ENCODE results near the gene CDC25C. TPM values are rescaled to one million over a fixed set of nuclear protein-coding genes. Genes with fewer than 3 reads are reported as not detected.
A peak's percentile ranks its signal among the peaks of the same experiment; 100 is the strongest.
"Not testable (repeated sequence)": the region's sequence is repeated elsewhere in the genome, so short reads cannot be mapped to it uniquely, and the experiment has no call there.

The CDC25C gene
- polyA plus RNA-seq, 3 donors: 6.8 to 8.4 (median 7.8) TPM

DNA sequence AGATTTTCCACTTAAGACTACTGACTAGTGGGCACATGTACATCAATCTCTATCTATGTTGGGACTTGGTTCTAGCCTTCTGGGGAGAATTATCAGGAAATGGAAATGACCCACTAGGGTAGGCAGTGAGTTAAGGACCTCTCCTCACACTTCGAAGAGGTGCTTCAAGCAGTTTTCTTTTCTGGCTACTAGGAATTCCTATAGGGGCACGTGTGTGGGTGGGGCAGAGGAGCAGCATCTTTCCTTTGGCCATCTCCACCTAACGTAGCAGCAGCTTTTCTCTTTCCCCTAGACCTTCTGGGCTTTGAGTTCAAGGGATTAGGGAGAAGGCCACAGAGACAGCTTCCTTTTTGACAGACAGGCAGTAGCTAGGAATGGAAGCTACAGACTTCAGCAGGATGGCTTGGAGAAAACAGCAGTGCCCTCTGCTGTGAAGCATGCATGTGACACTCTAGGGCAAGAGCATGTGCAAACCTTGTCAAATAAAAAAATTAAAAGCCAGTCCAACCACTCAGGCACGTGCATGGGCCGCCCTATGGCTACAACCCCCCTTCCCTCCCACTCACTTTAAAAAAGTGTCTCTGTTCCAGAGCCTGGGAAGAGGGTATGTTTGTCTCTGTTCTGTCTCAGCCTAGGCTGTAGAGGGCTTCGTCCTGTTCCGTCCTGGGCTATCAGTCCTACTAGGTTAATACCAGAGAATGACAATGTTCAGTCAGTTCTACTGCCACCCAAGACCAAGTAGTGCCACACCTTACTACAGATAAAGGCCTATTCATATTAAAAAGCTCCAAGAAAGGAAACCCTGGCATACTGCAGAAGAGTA is 48.5 kb downstream of the CDC25C start:
- DNase-seq (ENCODE audit: low read depth in 3 of 3, low spot score in 2 of 3): peak in 1 of 3 donors; percentile 27

DNA sequence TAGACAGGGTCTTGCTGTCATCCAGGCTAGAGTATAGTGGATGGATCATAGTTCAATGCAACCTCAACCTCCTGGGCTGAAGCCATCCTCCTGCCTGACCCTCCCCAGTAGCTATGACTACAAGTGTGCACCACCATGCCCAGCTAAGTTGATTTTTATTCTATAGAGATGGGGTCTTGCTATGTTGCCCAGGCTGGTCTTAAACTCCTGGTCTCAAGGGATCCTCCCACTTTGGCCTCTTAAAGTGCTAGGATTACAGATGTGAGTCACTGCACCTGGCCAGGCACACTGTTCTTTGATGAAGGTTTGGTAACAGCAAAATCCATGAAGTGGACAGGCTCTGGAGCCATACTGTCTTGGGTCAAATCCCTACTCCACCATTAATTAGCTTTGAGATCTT is 50.7 kb downstream of the CDC25C start:
- DNase-seq (ENCODE audit: low read depth in 3 of 3, low spot score in 2 of 3): no peak

DNA sequence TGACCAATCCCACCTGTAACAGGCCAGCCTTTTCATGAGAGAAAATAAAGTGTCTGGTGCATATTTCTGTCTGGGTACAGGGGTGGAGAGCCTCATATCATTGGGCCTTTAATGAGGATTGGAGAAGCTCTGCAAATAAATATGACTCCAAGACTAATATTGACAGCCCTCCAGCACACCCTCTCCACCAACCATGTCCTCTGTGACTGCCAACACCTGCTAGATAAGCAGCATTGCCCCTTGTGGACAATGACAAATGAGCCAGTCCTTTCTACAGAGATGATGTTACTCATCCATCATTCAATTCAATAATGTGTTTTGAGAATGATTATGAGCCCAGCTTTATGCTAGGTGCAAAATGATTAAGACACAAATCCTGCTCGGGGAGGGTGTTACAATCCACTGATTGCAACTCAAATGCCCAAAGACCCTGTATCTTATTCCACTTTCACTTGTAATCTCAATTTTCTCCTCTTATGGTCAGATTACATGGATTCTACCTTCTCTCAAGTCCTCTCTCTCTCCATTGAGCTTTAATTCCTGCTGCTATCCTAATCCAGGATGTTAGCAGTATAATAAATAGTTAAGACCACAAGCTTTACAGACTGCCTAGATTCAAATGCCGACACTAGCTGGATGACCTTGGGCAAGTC is 55.1 kb downstream of the CDC25C start:
- DNase-seq (ENCODE audit: low read depth in 3 of 3, low spot score in 2 of 3): no peak

DNA sequence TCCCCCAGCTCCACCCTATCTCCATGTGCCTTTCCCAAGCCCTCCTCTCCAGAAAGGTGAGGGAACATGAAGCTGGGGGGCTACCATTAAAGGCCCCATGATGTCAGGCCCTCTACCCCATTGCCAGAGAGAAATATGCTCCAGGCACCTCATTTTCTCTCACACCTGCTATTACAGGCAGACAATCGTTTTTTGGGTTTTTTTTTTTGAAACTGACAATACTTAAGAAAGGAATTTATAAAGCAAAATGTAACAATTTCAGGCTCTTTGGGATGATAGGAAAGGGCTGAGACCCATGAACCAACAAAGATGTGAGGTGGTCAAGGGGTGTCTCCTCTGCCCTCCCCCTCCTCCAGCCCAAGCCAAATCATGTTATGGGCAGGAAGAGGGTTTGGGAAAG is 55.7 kb downstream of the CDC25C start:
- DNase-seq (ENCODE audit: low read depth in 3 of 3, low spot score in 2 of 3): no peak

DNA sequence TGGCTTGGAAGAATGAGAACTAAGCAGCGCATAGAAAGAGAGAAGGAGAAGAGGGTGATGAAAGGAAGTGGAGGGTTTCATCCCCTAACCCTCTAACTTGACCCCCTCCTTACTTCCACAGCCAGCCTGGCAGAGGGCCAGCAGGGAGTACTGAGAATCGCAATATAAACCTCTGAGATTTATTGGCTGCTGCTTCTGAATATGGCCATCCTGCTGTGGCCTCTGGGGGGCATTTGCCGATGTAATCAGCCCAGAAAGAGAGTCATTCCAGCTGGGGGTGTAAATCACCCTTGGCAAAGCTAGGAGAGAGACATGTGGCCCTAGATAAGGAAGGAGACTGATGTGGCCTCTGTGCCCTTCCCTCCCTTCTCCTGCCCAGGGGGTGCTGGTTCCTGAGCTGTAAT is 56.2 kb downstream of the CDC25C start:
- peak in 1 of 3 donors; percentile 18 for DNase-seq (ENCODE audit: low read depth in 3 of 3, low spot score in 2 of 3)

DNA sequence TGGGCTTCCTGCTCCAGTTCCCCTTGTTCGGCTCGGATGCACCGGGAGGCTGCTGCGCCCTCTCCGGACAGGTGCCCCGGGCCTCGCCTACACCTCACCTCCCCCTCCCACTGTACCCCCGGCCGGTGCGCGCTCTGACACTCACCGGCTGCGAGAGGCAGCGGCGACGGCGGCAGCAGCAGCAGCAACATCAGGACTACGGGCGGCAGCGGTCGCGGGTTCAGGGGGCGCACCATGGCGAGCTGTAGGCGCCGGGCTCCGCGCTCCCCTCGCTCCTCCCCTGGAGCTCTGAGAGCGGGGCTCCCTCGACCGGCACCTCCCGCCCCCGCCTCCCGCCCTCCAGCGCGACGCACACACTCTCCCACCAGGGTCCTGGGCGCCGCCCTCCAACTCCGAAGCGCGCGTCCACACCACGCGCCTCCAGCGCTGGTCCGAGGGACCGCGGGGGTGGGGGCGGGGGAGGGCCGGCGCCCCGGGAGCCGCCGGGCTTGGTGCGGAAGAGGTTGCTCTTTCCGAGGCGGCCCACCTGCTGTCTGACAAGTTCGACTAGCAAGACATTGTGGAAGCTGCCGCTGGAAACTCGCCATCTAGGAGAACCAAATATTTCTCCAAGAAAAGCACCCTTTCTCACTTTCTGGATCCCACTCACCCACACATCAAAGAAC is 57.3 kb downstream of the CDC25C start, which contains the start of gene GFRA3:
Gene GFRA3, minus strand, starts transcription at position 433 of the 665 bp plus-strand sequence. Its CDS starts 197 bp downstream, at position 236.
- no peak for DNase-seq (ENCODE audit: low read depth in 3 of 3, low spot score in 2 of 3)

DNA sequence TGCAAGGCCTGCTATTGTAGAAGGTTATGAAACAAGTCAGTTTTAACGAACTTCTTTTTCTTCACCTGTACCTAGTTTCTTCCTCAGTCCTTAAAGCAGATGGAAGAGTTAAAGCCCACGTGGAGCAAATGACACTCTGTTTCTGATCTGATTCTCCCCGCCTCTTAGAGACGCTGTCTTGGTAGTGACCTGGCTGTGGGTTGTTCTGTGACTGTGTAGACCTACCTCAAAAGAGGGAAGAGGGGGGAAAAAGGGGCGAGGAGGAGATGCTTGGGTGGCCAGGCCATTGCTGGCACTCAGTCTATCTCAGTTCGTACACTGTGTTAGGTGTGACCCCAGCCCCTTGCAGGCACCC is 57.8 kb downstream of the CDC25C start:
- no peak for DNase-seq (ENCODE audit: low read depth in 3 of 3, low spot score in 2 of 3)

DNA sequence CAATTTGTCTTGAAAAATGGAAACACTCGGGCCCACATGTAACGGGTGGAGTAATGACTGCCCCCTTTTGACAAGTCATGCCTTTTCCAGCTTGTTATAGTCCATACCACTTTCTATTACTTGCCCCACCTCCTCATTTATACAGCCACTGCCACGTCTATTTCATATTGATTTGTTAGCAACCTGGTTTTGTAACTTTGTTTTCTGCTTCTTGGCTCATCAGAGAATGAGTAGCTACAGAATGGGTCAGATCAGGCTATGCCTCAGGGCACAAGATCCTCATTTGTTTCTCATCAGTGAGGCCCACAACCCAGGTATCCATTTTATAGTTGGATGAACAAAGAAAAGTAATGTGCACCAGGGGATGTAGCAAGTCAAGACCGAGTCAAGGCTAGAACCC is 58.9 kb downstream of the CDC25C start:
- DNase-seq (ENCODE audit: low read depth in 3 of 3, low spot score in 2 of 3): no peak

DNA sequence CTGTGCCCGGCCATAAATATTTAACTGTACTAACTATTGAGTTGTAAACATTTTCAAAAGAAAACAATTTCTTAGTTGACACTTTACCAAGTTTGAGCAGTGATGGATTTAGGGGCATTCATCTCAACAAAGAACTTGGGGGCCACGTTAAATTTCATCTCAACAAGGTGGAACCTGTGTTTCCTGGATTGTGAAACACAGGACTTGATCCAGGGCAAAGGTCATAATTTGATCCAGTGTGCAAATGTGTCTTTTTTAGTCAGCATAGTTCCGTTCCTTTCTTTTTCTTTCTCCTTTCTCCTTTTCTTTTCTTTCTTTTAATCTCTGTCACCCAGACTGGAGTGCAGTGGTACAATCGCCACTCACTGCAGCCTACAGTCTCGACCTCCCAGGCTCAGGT is 60.3 kb downstream of the CDC25C start:
- DNase-seq (ENCODE audit: low read depth in 3 of 3, low spot score in 2 of 3): no peak

DNA sequence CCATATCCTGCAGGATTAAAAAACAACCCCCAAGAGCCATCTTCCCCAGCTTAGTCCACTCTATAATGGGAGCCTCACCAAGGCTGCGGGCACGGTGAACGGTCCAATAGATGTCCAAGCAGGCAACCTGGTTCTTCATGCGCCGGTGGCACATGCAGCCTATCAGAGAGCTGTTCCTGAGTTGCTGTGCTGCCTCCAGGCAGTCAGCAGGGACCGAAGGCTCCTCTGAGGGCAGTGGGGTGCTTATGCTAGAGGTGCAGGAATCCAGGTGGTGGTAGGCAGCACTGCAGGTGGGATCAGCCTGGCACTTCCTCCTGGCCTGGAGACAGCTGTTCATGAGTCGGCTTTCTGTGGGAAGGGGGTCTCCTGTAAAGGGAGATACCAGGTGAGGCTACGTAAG is 67.4 kb downstream of the CDC25C start:
- DNase-seq (ENCODE audit: low read depth in 3 of 3, low spot score in 2 of 3): no peak

DNA sequence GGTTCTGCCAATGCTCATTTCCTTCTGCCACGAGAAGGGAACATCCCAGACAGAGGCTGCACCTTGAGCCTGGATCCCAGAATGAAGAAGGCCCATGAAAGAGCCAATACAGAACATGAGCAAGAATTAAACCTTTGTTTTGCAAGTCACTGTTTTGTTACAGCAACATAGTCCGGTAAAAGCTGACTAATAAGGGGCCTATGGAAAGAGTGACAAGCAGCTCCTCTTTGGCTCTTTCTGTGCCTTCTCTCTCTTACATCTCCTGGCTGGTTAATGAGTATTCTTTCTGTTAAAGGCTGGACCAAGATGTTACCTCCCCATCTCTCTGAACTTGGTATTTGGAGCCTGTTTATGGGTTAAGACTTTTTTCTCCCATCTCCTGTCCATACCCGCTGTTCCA is 68.0 kb downstream of the CDC25C start:
- no peak for DNase-seq (ENCODE audit: low read depth in 3 of 3, low spot score in 2 of 3)

DNA sequence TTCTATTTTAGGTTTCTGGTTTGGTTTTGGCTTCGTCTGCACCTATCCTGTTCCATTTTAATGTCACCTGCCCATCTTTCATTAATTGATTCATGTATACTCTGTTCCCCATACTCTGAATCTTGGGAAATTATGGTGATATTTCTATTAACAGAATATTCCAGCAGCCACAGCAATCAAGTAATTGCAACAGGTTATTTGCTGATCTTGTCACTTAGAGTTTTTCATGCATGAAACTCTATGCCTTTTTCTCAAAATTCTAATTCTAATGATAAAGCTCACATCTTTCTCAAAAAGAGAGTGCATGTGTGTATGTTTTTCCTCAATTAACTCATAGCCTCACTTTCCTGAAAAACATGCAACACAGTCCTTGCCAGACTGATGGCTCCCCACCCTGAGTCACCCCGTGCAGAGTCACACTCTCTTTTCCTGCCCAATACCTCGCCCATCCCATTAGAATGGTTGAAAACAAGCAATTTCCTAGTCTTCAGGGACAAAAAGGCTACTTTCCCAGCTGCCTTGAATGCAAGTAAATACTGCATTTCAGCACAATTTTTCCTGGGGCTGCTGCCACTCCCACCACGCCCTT is 72.8 kb downstream of the CDC25C start:
- DNase-seq (ENCODE audit: low read depth in 3 of 3, low spot score in 2 of 3): no peak

DNA sequence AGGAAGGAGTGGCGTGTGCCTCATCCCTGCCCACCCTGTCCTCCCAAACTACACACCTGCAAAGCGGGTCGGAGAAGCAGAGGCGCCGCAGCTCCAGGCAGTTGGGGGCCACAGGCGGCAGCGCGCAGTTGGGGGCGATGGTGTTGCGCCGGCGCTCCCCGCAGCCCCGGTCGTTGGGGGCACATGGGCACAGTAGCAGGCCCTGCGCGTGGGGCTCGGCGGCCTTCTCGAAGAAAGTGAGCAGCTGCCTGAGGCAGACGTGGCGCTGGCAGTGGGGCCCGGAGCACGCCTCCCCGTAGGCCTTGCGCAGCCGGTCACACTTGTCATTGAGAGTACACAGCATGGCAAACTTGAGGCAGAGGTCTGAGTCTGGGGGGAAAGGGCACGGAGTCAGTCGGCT is 74.0 kb downstream of the CDC25C start:
- no peak for DNase-seq (ENCODE audit: low read depth in 3 of 3, low spot score in 2 of 3)

DNA sequence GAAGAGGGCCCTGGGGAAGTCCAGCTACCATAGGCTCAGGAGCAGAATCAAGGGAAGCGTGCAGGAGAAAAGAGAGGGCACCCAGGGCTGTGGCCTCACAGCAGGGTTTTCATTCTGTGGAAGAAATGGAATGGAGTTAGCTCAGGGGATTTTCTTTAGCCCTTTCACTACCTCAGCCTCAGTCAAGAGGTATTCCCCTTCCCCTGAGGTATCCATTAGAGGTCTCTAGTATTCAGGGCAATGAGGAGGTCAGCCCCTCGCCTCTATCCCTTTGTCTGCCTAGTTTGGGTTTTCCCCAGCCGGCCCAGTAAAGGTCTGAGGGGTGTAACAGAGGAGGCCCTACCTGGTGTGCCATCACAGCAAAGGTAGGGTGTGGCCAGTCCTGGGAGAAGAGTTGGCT is 78.7 kb downstream of the CDC25C start:
- no peak for DNase-seq (ENCODE audit: low read depth in 3 of 3, low spot score in 2 of 3)

DNA sequence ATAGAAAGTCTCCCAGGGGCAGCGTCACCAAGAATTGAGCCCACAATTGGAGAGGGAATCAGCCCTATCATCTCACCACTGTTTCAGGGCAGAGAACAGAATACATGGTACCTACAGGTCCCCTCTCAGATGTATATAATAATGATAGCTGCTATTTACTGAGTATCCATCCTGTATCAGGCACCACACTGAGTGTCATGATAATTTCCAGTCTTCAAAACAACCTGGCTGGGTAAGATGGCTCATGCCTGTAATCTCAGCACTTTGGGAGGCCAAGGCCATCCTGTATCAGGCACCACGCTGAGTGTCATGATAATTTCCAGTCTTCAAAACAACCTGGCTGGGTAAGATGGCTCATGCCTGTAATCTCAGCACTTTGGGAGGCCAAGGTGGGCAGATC is 83.8 kb downstream of the CDC25C start:
- not testable (repeated sequence) for DNase-seq (ENCODE audit: low read depth in 3 of 3, low spot score in 2 of 3)

DNA sequence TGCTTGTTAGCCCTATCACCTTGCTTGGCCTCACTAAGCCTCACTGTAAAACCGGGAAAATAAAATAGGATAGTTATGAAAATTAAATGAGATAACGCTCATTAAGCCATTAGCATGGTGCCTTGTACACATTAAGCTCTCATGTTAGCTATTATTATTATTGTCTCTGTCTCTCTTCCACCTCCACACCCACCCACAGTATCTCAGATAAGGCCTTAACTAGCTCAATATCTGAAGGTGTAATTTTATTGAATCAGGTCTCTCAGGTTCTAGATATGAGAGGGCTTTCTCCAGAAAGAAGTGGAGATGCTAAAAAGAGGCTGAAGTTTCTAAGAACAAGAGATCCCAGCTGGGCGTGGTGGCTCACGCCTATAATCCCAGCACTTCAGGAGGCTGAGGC is 84.8 kb downstream of the CDC25C start:
- DNase-seq (ENCODE audit: low read depth in 3 of 3, low spot score in 2 of 3): no peak

DNA sequence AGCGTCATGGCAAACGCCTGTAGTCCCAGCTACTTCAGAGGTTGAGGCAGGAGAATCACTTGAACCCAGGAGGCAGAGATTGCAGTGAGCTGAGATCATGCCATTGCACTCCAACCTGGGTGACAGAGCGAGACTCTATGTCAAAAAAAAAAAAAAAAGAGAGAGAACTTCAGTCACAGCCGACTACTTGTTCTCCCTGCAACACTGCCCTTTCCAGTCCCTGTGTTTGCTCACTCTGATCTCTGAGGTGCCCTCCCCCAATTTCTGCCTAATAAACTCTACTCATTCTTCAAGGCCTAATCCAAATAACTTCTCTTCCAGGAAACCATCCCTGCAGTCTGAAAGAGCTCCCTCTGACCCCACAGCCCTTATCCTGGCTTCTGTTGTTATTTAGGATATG is 85.3 kb downstream of the CDC25C start:
- DNase-seq (ENCODE audit: low read depth in 3 of 3, low spot score in 2 of 3): no peak

DNA sequence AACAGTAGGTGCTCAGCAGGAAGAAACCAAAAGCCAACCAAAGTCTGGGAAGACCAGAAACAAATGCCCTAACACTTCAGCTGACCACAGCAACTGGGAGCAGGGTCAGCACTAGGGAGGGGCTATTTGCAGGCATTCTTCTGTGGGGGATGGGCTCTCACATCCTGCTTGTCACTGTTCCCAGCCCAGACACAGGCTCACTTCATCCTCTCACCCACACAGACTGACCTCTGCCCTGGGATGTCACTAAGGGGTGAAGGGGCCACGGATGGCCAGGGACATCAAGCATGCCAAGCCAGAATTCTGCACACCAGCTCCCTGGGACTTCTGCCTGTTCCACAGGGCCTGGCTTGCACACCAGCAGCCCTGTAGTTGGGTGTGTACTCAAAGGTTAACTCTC is 85.9 kb downstream of the CDC25C start:
- DNase-seq (ENCODE audit: low read depth in 3 of 3, low spot score in 2 of 3): no peak

DNA sequence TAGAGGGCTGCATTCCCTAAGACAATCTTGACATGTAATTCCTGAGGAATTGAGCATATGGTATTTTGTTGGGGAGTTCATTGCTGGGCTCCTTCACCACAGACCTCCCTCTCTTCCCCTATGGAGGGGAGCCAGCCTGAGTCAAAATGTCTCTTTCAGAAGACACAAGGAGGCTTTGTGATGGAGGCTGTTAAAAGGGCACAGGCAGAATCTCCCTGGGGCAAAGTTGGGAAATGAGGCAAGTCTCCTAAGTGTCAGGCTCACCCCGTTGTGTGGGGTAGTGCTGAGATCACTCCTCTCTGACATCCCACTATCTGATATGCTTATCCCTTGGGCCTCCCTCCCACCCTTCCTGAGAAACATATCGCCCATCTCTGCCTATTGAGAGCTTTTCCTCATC is 87.8 kb downstream of the CDC25C start:
- DNase-seq (ENCODE audit: low read depth in 3 of 3, low spot score in 2 of 3): no peak

DNA sequence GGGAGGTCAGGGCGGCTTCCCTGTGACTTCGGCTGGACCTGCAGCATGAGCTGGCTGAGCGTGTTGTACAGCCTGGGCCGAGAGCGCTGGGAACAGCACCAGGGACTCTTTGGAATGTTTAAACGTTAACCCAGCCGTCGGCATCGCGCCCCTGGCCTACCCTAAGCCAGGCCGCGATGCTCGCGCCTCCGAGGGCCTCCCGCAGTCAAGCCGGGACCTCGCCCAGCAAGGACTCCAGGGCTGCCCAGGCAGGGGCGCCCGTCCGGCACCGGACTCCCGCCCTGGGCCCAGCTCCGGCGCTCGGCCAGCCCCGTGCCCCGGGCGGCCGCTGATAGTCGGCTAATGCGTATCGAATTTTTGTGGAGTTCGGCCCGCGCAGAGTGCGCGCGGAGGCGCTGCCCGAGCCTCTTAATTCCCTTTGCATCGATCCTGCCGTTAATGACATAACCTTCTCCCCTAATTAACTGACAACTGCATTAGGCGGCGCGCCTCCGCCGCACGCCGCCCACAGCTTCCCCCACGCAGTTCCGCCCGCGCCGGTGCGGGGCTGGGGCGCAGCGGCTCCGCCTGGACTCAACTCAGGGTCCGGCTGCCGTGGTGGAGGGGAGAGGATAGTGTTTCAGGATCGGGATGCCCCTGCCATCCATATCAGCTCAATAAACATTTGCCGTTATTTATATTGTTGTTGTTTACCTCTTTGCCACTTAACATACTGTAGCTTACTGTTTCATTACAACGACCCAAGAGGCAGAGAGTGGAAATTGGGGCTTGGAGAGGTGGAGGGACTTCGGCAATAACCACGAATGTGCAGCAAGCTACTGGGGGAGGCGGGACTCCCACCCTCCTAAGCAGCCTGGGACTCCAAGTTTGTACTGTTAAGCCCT is 89.7 kb downstream of the CDC25C start:
- DNase-seq (ENCODE audit: low read depth in 3 of 3, low spot score in 2 of 3): peak in 2 of 3 donors; percentile 23 to 33
